Hematopoietic multipotent progenitor cell treated with erythropoietin and hydrocortisone succinate and interleukin-3 and kit ligand, for 15 days (in vitro differentiated cells): ENCODE measurements around the gene MIPEP.

Experiments
- DNase-seq: peaks from one replicate; pipeline ENCODE4 v3.0.0-alpha.2; 2015; ENCODE audit warnings: low spot score

Gene MIPEP

GRCh38 chr13:23810685-23811240 lies 78.4 kb downstream of the MIPEP start:
- no peak for DNase-seq

GRCh38 chr13:23808803-23809202 lies 80.4 kb downstream of the MIPEP start:
- no peak for DNase-seq

- DNase-seq = no peak
Observed at GRCh38 chr13:23806874-23807526, 82.2 kb downstream of the MIPEP start.

- DNase-seq = no peak
Observed at GRCh38 chr13:23805821-23806220, 83.4 kb downstream of the MIPEP start.

GRCh38 chr13:23805122-23805521 lies 84.1 kb downstream of the MIPEP start:
- DNase-seq = no peak

- no peak for DNase-seq
Observed at GRCh38 chr13:23804166-23804565, 85.0 kb downstream of the MIPEP start.

GRCh38 chr13:23801141-23801540 lies 88.1 kb downstream of the MIPEP start:
- DNase-seq = no peak

- DNase-seq = no peak
Observed at GRCh38 chr13:23799945-23800344, 89.3 kb downstream of the MIPEP start.

GRCh38 chr13:23797276-23797903 lies 91.8 kb downstream of the MIPEP start:
- DNase-seq = no peak

- DNase-seq = no peak
Observed at GRCh38 chr13:23796551-23796950, 92.6 kb downstream of the MIPEP start.

GRCh38 chr13:23794267-23795161 lies 94.7 kb downstream of the MIPEP start:
- no peak for DNase-seq

GRCh38 chr13:23793711-23794110 lies 95.5 kb downstream of the MIPEP start:
- no peak for DNase-seq

GRCh38 chr13:23792680-23793079 lies 96.5 kb downstream of the MIPEP start:
- no peak for DNase-seq

- no peak for DNase-seq
Observed at GRCh38 chr13:23790577-23791170, 98.5 kb downstream of the MIPEP start.

- DNase-seq = no peak
Observed at GRCh38 chr13:23789576-23790346, 99.4 kb downstream of the MIPEP start.

- no peak for DNase-seq
Observed at GRCh38 chr13:23788459-23788858, 100.7 kb downstream of the MIPEP start.

- no peak for DNase-seq
Observed at GRCh38 chr13:23787464-23787863, 101.7 kb downstream of the MIPEP start.

- DNase-seq = no peak
Observed at GRCh38 chr13:23786607-23787006, 102.6 kb downstream of the MIPEP start.

GRCh38 chr13:23778879-23779278 lies 110.3 kb downstream of the MIPEP start:
- no peak for DNase-seq

- no peak for DNase-seq
Observed at GRCh38 chr13:23778002-23778652, 111.1 kb downstream of the MIPEP start.

- no peak for DNase-seq
Observed at GRCh38 chr13:23777575-23777870, 111.7 kb downstream of the MIPEP start.
